WERI-Rb-1 (cell line): ENCODE data around the gene PLCD3.

Source experiments
- DNase-seq: peaks from one replicate; pipeline ENCODE4 v3.0.0-alpha.2; 2020
- H3K27ac ChIP-seq: fragments of 250-450 bp; sonication (Bioruptor Pico); 2 replicates; pipeline ENCODE4 v1.5.1; 2020; ENCODE audit warnings: mild to moderate bottlenecking, moderate library complexity
- H3K27me3 ChIP-seq: fragments of 250-450 bp; sonication (Bioruptor Pico); 2 replicates; pipeline ENCODE4 v1.5.1; 2021; ENCODE audit warnings: mild to moderate bottlenecking, low read depth, moderate library complexity; ENCODE audit not compliant: insufficient read depth, severe bottlenecking
- H3K36me3 ChIP-seq: fragments of 250-450 bp; sonication (Bioruptor Pico); 2 replicates; pipeline ENCODE4 v1.5.1; 2020; ENCODE audit warnings: mild to moderate bottlenecking, moderate library complexity
- H3K4me3 ChIP-seq: 2 replicates; pipeline ENCODE4 v1.5.1; 2011; ENCODE audit warnings: low read depth, mild to moderate bottlenecking, control low read depth, low read length
- H3K9me3 ChIP-seq: fragments of 250-450 bp; sonication (Bioruptor Pico); 2 replicates; pipeline ENCODE4 v1.5.1; 2021; ENCODE audit warnings: mild to moderate bottlenecking, moderate library complexity; ENCODE audit not compliant: severe bottlenecking
- TF ChIP-seq, protein P1 (sequence below): IDR thresholded peaks from 2 replicates; pipeline ENCODE4 v1.5.1; 2011; ENCODE audit warnings: low read depth, mild to moderate bottlenecking, control low read depth, inconsistent platforms, low read length

The PLCD3 gene, protein sequence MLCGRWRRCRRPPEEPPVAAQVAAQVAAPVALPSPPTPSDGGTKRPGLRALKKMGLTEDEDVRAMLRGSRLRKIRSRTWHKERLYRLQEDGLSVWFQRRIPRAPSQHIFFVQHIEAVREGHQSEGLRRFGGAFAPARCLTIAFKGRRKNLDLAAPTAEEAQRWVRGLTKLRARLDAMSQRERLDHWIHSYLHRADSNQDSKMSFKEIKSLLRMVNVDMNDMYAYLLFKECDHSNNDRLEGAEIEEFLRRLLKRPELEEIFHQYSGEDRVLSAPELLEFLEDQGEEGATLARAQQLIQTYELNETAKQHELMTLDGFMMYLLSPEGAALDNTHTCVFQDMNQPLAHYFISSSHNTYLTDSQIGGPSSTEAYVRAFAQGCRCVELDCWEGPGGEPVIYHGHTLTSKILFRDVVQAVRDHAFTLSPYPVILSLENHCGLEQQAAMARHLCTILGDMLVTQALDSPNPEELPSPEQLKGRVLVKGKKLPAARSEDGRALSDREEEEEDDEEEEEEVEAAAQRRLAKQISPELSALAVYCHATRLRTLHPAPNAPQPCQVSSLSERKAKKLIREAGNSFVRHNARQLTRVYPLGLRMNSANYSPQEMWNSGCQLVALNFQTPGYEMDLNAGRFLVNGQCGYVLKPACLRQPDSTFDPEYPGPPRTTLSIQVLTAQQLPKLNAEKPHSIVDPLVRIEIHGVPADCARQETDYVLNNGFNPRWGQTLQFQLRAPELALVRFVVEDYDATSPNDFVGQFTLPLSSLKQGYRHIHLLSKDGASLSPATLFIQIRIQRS

DNA sequence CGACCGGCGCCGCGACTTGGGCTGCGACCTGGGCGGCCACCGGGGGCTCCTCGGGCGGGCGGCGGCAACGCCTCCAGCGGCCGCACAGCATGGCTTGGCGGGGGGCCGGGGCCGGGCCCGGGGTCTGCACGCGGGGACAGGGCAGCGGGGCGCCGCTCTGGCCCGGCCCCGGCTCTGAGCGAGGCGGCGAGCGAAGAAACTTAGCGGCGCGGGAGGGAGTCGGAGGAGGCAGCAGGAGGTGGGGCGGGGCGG, at the start of gene PLCD3:
PLCD3 (minus strand) TSS at position 196 of the 252 bp plus-strand sequence; CDS start at position 91, 105 bp downstream.
- no peaks in the 10 kb centered on the region; the same call in 1 of the 2 replicates for H3K36me3 ChIP-seq
- DNase-seq, result no peak
- H3K27me3 ChIP-seq, result no peaks in the 10 kb centered on the region
- no peaks in the 10 kb centered on the region for H3K9me3 ChIP-seq
- peak within 1 kb of the TSS; percentile 81 for H3K27ac ChIP-seq
- TF ChIP-seq, protein P1, sequence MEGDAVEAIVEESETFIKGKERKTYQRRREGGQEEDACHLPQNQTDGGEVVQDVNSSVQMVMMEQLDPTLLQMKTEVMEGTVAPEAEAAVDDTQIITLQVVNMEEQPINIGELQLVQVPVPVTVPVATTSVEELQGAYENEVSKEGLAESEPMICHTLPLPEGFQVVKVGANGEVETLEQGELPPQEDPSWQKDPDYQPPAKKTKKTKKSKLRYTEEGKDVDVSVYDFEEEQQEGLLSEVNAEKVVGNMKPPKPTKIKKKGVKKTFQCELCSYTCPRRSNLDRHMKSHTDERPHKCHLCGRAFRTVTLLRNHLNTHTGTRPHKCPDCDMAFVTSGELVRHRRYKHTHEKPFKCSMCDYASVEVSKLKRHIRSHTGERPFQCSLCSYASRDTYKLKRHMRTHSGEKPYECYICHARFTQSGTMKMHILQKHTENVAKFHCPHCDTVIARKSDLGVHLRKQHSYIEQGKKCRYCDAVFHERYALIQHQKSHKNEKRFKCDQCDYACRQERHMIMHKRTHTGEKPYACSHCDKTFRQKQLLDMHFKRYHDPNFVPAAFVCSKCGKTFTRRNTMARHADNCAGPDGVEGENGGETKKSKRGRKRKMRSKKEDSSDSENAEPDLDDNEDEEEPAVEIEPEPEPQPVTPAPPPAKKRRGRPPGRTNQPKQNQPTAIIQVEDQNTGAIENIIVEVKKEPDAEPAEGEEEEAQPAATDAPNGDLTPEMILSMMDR, result no peak
- peak within 1 kb of the TSS; percentile 75 for H3K4me3 ChIP-seq

DNA sequence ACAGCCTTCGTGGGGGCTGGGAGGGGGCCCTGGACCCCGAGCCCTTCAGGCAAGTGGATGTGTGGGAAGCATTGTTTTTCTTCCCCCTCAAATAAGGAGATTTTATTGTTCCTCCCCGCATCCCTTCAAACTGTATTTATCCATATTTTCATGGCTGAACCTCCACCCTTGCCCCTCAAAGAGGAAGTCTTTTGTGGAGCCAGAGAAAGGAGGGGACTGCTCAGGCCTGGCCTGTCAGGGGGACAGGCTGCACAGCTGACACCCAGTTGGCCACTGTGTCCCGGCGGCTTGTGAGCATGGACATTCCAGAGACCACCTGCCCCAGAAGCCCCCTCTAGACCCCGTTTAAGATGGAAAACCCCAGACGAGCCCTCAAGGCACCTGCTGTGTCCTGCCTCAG, 45.2 kb upstream of the PLCD3 start:
- Histone ChIP-seq H3K4me3 (no peak overlapping the region), H3K36me3 (no peaks in the 10 kb centered on the region), H3K27ac (peak overlapping the region; percentile 9; the same call in 1 of the 2 replicates), H3K27me3 (no peaks in the 10 kb centered on the region), H3K9me3 (no peaks in the 10 kb centered on the region)
- no peak for DNase-seq
- TF ChIP-seq, protein P1, result no peak

DNA sequence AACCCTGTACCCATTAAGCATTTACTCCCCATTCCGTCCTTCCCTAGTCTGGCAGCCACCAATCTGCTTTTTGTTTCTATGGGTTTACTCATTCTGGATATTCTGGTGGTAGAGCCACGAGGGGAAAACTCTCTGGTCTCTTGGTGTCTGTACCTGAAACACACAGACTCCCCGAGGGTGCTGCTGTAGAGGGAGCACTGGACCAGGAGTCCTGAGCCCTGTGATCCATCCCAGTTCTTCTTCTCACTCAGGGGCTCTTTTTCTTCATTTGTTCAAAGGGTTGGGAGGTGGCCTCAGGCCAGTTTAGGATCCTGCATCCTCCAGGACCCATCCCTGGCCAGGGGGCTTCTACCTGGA, 43.4 kb upstream of the PLCD3 start:
- no peak for DNase-seq
- no peak overlapping the region for H3K4me3 ChIP-seq
- peak overlapping the region; percentile 61 for H3K27ac ChIP-seq
- TF ChIP-seq, protein P1, result no peak
- H3K9me3 ChIP-seq, result no peaks in the 10 kb centered on the region
- peaks cover 3% of the 10 kb centered on the region; the same call in 1 of the 2 replicates for H3K36me3 ChIP-seq
- H3K27me3 ChIP-seq, result no peaks in the 10 kb centered on the region

DNA sequence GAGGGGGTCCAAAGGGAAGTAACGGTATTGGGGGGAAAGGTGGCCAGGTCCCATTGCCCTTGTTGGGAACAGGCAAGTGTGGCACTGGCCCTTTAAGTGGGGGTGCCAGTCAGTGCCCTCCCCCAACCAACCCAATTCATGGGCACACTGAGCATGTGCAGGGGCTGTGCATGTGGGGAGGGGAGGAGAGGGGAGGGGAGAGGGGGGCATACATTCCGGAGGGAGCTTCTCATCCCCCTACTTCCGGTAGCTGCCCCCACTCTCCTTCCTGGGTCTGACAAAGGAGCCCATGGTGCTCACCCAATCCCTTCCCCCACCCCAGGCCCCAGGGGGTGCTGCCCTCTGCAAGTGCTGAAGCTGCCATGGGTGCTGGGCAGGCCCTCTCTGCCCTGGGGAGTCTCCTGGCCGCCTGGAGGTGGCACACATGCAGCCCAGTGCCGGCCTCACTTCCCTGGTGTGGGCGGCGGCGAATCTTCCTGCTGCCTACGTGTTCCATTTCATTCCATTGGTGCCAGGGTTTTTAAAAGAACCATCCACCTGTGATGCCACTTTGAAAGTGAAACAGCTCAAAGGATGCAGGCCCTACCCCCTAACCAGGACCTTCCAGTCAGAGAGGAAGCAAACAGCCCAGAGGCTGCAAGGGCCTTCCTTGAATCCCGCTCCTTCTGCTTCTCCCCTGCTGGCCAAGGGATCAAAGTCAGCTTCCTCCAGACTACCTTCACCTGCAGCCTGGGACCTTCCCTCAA, 40.4 kb upstream of the PLCD3 start:
- Histone ChIP-seq H3K9me3 (no peaks in the 10 kb centered on the region), H3K36me3 (peaks cover 11% of the 10 kb centered on the region), H3K27me3 (no peaks in the 10 kb centered on the region), H3K27ac (peak overlapping the region; percentile 34), H3K4me3 (no peak overlapping the region)
- peak; percentile 60 for DNase-seq
- TF ChIP-seq, protein P1, result 0 out of 2 replicates have a peak, but pooled peaks have one; percentile 6

DNA sequence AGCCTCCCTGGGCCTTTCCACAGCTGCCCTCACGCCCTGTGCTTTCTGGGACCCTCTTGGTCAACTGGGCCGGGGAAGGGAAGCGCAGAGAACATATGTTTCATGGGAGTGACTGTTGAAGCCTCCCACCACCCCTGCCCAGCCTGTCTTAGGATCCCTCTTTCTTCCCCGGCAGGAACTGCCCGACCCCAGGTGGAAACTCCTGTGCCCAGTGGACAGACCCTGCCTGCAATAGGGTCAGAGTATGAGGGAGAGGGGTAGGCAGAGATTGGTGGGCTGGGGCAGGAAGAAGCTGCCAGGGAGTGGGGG, 39.9 kb upstream of the PLCD3 start:
- Histone ChIP-seq H3K27ac (peak overlapping the region; percentile 34), H3K27me3 (no peaks in the 10 kb centered on the region), H3K4me3 (no peak overlapping the region), H3K36me3 (peaks cover 11% of the 10 kb centered on the region), H3K9me3 (no peaks in the 10 kb centered on the region)
- TF ChIP-seq, protein P1, result no peak
- no peak for DNase-seq
